T-helper 1 cell treated with Interleukin-12 subunit alpha and Interleukin-12 subunit beta and Interleukin-4 antibody, amounts not matched to agents 30 μg/mL and 1 μg/mL, for 36 hours (primary cell): ENCODE data around the gene ATXN1.

Experiments
- H3K27ac Mint-ChIP-seq: one replicate; pipeline ENCODE4 v1.8.0; 2021; ENCODE audit warnings: mild to moderate bottlenecking, mixed read lengths
- H3K27me3 Mint-ChIP-seq: one replicate; pipeline ENCODE4 v1.8.0; 2021; ENCODE audit warnings: low read depth, mixed read lengths
- H3K36me3 Mint-ChIP-seq: one replicate; pipeline ENCODE4 v1.8.0; 2021; ENCODE audit warnings: low read depth, mixed read lengths
- H3K4me1 Mint-ChIP-seq: one replicate; pipeline ENCODE4 v1.8.0; 2021; ENCODE audit warnings: low read depth, mixed read lengths
- H3K4me3 Mint-ChIP-seq: one replicate; pipeline ENCODE4 v1.8.0; 2021; ENCODE audit warnings: mild to moderate bottlenecking, moderate library complexity, mixed read lengths
- H3K9me3 Mint-ChIP-seq: one replicate; pipeline ENCODE4 v1.8.0; 2021; ENCODE audit warnings: mixed read lengths

The ATXN1 gene

GRCh38 chr6:16295060-16295459 lies 466.2 kb downstream of the ATXN1 start:
- H3K36me3 Mint-ChIP-seq = no peaks in the 10 kb centered on the region
- H3K4me3 Mint-ChIP-seq = no peak overlapping the region
- H3K9me3 Mint-ChIP-seq = no peaks in the 10 kb centered on the region
- H3K27me3 Mint-ChIP-seq = no peaks in the 10 kb centered on the region
- no peaks in the 10 kb centered on the region for H3K4me1 Mint-ChIP-seq
- H3K27ac Mint-ChIP-seq = peak overlapping the region; percentile 49

- Mint-ChIP-seq H3K36me3 (no peaks in the 10 kb centered on the region), H3K9me3 (no peaks in the 10 kb centered on the region), H3K27me3 (no peaks in the 10 kb centered on the region), H3K4me3 (no peak overlapping the region), H3K27ac (no peak overlapping the region), H3K4me1 (no peaks in the 10 kb centered on the region)
Measured at GRCh38 chr6:16294371-16294770, 466.9 kb downstream of the ATXN1 start.

GRCh38 chr6:16292942-16293341 lies 468.3 kb downstream of the ATXN1 start:
- Mint-ChIP-seq H3K9me3 (no peaks in the 10 kb centered on the region), H3K4me1 (no peaks in the 10 kb centered on the region), H3K27ac (no peak overlapping the region), H3K4me3 (no peak overlapping the region), H3K36me3 (no peaks in the 10 kb centered on the region), H3K27me3 (no peaks in the 10 kb centered on the region)

DNA sequence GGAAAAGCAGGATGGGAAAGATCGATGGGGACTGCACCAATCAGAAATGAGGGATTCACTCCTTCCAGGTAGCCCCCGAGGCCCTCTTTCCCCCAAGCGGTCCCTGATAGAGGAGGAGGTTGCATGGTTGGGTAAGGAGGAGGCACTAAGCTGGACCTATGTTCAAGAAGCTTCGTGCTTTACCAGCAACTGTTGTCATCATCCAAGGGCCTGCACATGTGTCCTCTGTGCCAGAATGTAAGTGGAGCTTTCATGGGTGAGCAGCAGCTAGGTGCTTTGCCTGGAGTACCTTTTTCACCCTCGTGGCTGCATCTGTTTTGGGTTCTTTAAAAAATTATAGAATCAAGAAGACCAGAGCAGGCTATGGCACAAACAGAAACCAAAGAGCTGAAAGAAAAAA lies 468.8 kb downstream of the ATXN1 start:
- Mint-ChIP-seq H3K4me1 (no peaks in the 10 kb centered on the region), H3K27ac (no peak overlapping the region), H3K36me3 (no peaks in the 10 kb centered on the region), H3K4me3 (no peak overlapping the region), H3K27me3 (no peaks in the 10 kb centered on the region), H3K9me3 (no peaks in the 10 kb centered on the region)

- Mint-ChIP-seq H3K4me1 (no peaks in the 10 kb centered on the region), H3K27ac (no peak overlapping the region), H3K4me3 (no peak overlapping the region), H3K36me3 (no peaks in the 10 kb centered on the region), H3K9me3 (no peaks in the 10 kb centered on the region), H3K27me3 (no peaks in the 10 kb centered on the region)
Measured at GRCh38 chr6:16291739-16292138, 469.5 kb downstream of the ATXN1 start.

GRCh38 chr6:16288163-16288562 lies 473.1 kb downstream of the ATXN1 start:
- H3K27ac Mint-ChIP-seq = no peak overlapping the region

DNA sequence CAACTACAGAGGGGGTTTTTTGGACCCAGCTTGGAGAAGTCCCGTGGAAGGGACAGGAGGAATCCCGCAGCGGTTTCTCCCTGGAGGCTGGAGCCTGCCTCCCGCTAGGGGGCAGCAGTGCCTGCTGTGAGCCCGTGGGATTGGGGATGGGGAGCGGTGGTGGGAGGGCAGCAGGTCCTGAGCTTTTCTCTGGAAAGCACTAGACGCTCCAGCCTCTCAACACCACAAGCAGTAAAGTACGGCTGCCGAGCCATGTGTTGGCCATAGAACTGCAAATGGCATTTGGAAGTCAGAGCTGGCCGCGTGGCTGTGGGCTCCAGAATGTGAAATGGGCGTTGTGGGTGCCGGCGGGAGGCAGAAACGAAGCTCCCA lies 475.1 kb downstream of the ATXN1 start:
- H3K4me1 Mint-ChIP-seq = no peaks in the 10 kb centered on the region
- no peak overlapping the region for H3K4me3 Mint-ChIP-seq
- H3K27ac Mint-ChIP-seq = no peak overlapping the region
- no peaks in the 10 kb centered on the region for H3K9me3 Mint-ChIP-seq
- H3K36me3 Mint-ChIP-seq = no peaks in the 10 kb centered on the region
- H3K27me3 Mint-ChIP-seq = no peaks in the 10 kb centered on the region

More at GRCh38 chr6:16288163-16288562, 473.1 kb downstream of the ATXN1 start:
- Mint-ChIP-seq H3K4me3 (no peak overlapping the region), H3K4me1 (no peaks in the 10 kb centered on the region), H3K36me3 (no peaks in the 10 kb centered on the region), H3K27me3 (no peaks in the 10 kb centered on the region), H3K9me3 (no peaks in the 10 kb centered on the region)

- H3K36me3 Mint-ChIP-seq = no peaks in the 10 kb centered on the region
- H3K4me1 Mint-ChIP-seq = no peaks in the 10 kb centered on the region
- no peak overlapping the region for H3K4me3 Mint-ChIP-seq
- no peak overlapping the region for H3K27ac Mint-ChIP-seq
- no peaks in the 10 kb centered on the region for H3K27me3 Mint-ChIP-seq
- no peaks in the 10 kb centered on the region for H3K9me3 Mint-ChIP-seq
Measured at GRCh38 chr6:16285467-16286150, 475.7 kb downstream of the ATXN1 start.

DNA sequence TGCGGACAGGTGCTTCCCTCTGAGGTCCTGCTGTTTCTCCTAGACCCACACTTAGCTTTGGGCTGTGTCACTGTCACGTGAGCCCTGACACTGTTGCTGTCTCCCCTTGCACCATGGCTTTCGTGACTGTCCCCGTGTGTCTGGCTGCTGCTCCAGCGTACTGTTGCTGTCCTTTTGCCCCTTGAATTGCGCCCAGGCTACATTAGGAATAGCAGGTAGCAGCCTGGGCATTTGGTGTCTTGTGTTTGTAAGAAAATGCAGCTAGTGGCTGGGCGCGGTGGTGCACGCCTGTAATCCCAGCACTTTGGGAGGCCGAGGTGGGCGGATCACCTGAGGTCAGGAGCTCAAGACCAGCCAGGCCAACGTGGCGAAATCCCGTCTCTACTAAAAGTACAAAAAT lies 476.8 kb downstream of the ATXN1 start:
- Mint-ChIP-seq H3K4me3 (no peak overlapping the region), H3K36me3 (no peaks in the 10 kb centered on the region), H3K9me3 (no peaks in the 10 kb centered on the region), H3K4me1 (no peaks in the 10 kb centered on the region), H3K27me3 (no peaks in the 10 kb centered on the region), H3K27ac (no peak overlapping the region)

- Mint-ChIP-seq H3K36me3 (no peaks in the 10 kb centered on the region), H3K9me3 (no peaks in the 10 kb centered on the region), H3K4me3 (no peak overlapping the region), H3K27ac (no peak overlapping the region), H3K4me1 (no peaks in the 10 kb centered on the region), H3K27me3 (no peaks in the 10 kb centered on the region)
Measured at GRCh38 chr6:16282370-16282769, 478.9 kb downstream of the ATXN1 start.

- no peak overlapping the region for H3K4me3 Mint-ChIP-seq
Measured at GRCh38 chr6:16279243-16279642, 482.0 kb downstream of the ATXN1 start.

DNA sequence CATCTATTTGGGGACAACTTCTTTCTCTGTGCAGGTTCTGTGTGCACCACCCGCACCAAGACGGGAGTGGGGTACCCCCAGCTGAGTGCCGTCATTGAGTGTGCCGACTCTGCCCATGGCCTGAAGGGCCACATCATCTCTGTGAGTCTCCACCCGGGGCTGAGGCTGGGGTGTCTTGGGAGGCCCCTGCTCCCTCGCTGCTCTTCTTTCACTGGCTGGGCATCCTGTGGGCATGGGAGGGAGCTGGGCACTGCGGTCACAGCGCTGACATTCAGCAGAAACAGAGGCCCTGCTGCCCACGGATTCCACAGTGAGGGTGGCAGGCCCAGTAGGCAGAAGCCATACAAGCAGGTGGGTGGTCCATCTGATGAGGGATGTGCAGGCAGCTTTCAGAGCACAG lies 482.5 kb downstream of the ATXN1 start:
- Mint-ChIP-seq H3K36me3 (no peaks in the 10 kb centered on the region), H3K9me3 (no peaks in the 10 kb centered on the region), H3K4me3 (no peak overlapping the region), H3K27ac (no peak overlapping the region), H3K4me1 (no peaks in the 10 kb centered on the region), H3K27me3 (no peaks in the 10 kb centered on the region)

More at GRCh38 chr6:16279243-16279642, 482.0 kb downstream of the ATXN1 start:
- H3K27ac Mint-ChIP-seq = no peak overlapping the region
- H3K4me1 Mint-ChIP-seq = no peaks in the 10 kb centered on the region
- no peaks in the 10 kb centered on the region for H3K27me3 Mint-ChIP-seq
- H3K36me3 Mint-ChIP-seq = no peaks in the 10 kb centered on the region
- H3K9me3 Mint-ChIP-seq = no peaks in the 10 kb centered on the region

DNA sequence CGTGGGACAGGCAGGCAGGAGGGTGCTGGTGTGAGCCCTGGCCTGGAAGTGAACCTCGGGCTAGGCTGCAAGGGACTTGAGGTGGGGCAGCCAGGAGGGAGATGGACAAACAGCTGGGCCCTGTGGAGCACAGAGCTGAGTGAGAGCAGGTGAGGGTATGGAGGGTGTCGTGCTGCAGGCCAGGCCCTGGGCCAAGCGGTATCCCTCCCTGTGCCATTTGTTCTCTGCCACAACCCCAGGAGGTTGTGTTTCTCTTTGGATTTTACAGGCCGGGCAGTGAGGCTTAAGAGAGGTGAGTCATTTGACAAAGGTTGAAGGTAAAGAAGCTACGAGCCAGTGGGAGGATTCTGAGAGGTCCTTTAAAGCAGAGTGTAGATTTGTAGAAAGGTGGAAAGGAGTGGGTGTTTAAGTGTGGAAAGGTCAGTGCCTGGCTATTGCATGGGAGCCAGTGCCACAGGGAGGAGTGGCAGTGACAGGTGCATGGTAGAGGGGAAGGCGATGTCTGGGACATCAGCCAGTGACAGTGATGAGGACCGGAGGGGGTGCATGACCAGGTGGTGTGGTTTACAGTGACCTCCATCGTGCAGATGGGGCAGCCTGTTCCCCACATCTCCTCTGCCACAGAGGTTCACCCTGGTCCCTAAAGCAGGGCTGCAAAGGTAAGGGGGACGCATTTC lies 483.1 kb downstream of the ATXN1 start:
- H3K9me3 Mint-ChIP-seq = no peaks in the 10 kb centered on the region
- H3K4me3 Mint-ChIP-seq = no peak overlapping the region
- peaks cover 2% of the 10 kb centered on the region for H3K4me1 Mint-ChIP-seq
- H3K36me3 Mint-ChIP-seq = no peaks in the 10 kb centered on the region
- no peaks in the 10 kb centered on the region for H3K27me3 Mint-ChIP-seq
- H3K27ac Mint-ChIP-seq = no peak overlapping the region

DNA sequence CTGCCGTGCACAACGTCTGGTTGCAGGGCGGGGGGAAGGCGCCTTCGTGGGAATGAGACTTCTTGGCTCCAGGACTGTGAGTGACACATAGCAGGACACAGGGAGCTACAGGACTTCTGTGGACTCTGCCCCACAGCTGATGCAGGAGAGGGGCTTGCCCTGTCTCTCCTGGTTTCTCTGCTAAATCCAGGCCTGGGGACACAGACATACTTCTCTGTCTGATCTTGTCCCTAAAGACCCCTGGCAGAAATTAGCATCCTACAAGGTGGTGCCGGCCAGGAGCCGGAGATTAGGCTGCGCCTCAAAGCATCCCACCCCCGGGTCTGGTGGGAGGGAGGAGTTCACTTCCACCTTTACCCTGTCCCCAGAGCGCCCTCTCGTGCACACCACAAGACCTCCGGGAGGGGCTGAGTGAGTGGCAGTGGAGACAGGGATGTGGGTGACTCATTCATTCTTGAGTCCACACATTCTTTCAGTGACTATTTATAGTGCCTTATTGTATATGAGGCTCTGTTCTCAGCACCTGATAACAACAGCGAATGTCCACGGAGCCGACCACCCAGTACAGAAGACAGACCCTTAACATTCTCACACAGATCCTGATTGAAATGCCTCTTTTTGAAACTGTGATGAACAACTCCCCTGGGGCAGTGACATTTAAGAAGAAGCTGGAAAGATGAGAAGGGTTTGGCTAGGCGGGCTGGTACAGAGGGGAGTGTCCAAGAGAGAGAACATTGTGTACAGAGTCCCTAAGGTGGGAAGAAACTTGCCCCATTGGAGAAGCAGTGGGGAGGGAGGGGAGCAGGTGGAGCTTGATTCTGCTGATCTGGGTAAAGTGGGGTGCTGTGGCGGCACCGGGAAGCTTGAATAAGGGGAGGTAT lies 483.9 kb downstream of the ATXN1 start:
- H3K4me1 Mint-ChIP-seq = peaks cover 2% of the 10 kb centered on the region
- no peak overlapping the region for H3K4me3 Mint-ChIP-seq
- H3K36me3 Mint-ChIP-seq = no peaks in the 10 kb centered on the region
- H3K27ac Mint-ChIP-seq = no peak overlapping the region
- H3K27me3 Mint-ChIP-seq = no peaks in the 10 kb centered on the region
- H3K9me3 Mint-ChIP-seq = no peaks in the 10 kb centered on the region
